ENCODE data around the gene FJX1.

FJX1 gene

DNA sequence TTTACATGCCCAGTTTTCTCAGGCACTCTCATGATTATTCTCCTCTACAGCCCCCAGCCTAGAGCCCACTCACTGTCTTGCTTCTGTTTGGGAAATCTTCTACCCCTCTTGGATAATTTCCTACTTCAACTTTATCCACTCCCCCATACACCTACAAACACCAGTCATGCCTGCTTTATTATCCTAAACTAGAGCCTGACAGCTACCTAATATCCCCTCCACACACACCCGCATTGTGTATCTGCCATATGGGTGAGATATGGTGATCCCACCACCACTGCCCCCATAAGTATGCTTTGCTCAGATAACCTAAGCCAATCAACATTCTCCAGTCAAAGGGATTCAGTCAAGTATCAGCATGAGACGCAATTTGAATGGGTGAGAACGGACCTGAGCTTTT is 15.3 kb upstream of the FJX1 start:
- no peak overlapping the region for H3K4me3 ChIP-seq (ENCODE audit: low read depth, low read length)
- TF ChIP-seq, protein P1, sequence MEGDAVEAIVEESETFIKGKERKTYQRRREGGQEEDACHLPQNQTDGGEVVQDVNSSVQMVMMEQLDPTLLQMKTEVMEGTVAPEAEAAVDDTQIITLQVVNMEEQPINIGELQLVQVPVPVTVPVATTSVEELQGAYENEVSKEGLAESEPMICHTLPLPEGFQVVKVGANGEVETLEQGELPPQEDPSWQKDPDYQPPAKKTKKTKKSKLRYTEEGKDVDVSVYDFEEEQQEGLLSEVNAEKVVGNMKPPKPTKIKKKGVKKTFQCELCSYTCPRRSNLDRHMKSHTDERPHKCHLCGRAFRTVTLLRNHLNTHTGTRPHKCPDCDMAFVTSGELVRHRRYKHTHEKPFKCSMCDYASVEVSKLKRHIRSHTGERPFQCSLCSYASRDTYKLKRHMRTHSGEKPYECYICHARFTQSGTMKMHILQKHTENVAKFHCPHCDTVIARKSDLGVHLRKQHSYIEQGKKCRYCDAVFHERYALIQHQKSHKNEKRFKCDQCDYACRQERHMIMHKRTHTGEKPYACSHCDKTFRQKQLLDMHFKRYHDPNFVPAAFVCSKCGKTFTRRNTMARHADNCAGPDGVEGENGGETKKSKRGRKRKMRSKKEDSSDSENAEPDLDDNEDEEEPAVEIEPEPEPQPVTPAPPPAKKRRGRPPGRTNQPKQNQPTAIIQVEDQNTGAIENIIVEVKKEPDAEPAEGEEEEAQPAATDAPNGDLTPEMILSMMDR (IDR thresholded peaks at IDR 0.05; ENCODE audit: borderline replicate concordance, insufficient read depth, low read depth, low read length), result no peak

GRCh38 chr11:35605706-35606105 is 12.6 kb upstream of the FJX1 start:
- TF ChIP-seq, protein P1 (IDR thresholded peaks at IDR 0.05; ENCODE audit: borderline replicate concordance, insufficient read depth, low read depth, low read length), result no peak
- H3K4me3 ChIP-seq (ENCODE audit: low read depth, low read length), result no peak overlapping the region

GRCh38 chr11:35606206-35606605 is 12.1 kb upstream of the FJX1 start:
- TF ChIP-seq, protein P1 (IDR thresholded peaks at IDR 0.05; ENCODE audit: borderline replicate concordance, insufficient read depth, low read depth, low read length), result no peak
- H3K4me3 ChIP-seq (ENCODE audit: low read depth, low read length), result no peak overlapping the region

- TF ChIP-seq, protein P1 (IDR thresholded peaks at IDR 0.05; ENCODE audit: borderline replicate concordance, insufficient read depth, low read depth, low read length), result no peak
- H3K4me3 ChIP-seq (ENCODE audit: low read depth, low read length), result no peak overlapping the region
Measured at GRCh38 chr11:35608502-35608901, 9.8 kb upstream of the FJX1 start.

DNA sequence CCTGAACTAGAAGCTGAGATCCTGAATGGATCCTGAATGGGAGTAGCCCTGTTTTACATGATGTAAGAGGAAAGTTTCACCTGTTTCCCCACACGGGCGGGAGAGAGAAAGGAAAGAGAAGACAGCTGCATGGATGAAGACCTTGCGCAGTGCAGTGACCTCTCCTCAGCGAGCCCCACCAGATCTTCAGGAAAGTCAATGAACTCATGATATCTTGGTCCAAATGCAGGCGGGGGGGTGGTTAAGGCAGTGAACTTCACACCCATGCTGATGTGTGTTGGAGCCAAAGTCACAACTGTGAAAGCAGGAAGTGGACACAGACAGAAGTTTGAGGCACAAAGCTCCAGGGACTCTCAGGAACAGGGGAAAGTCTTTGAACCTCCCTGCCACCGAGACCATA is 8.6 kb upstream of the FJX1 start:
- no peak overlapping the region for H3K4me3 ChIP-seq (ENCODE audit: low read depth, low read length)
- TF ChIP-seq, protein P1 (IDR thresholded peaks at IDR 0.05; ENCODE audit: borderline replicate concordance, insufficient read depth, low read depth, low read length), result no peak

GRCh38 chr11:35610631-35611030 is 7.6 kb upstream of the FJX1 start:
- TF ChIP-seq, protein P1 (IDR thresholded peaks at IDR 0.05; ENCODE audit: borderline replicate concordance, insufficient read depth, low read depth, low read length), result no peak
- no peak overlapping the region for H3K4me3 ChIP-seq (ENCODE audit: low read depth, low read length)

- TF ChIP-seq, protein P1 (IDR thresholded peaks at IDR 0.05; ENCODE audit: borderline replicate concordance, insufficient read depth, low read depth, low read length), result no peak
- H3K4me3 ChIP-seq (ENCODE audit: low read depth, low read length), result no peak overlapping the region
Measured at GRCh38 chr11:35611741-35612140, 6.5 kb upstream of the FJX1 start.
